Measurements from ENCODE around the gene PPP4R4. TPM values are rescaled to one million over a fixed set of nuclear protein-coding genes. Genes with fewer than 3 reads are reported as not detected.
"Not testable (repeated sequence)": the region's sequence is repeated elsewhere in the genome, so short reads cannot be mapped to it uniquely, and the experiment has no call there.

Gene PPP4R4
- polyA plus RNA-seq, 1 donor from 2014 or later: 4.8 TPM

GRCh38 chr14:94237983-94238382 is 63.9 kb downstream of the PPP4R4 start:
- Histone ChIP-seq H3K4me3 (ENCODE audit: low read length) (no peak overlapping the region), H3K27ac (ENCODE audit: low read length) (no peak overlapping the region), H4K20me1 (ENCODE audit: insufficient read depth) (no peaks in the 10 kb centered on the region), H3K79me2 (replicated peaks; ENCODE audit: insufficient read depth, low read length) (no peaks in the 10 kb centered on the region), H3F3A (ENCODE audit: insufficient read depth, low read length, poor library complexity, severe bottlenecking) (no peaks in the 10 kb centered on the region), H3K9me2 (ENCODE audit: insufficient read depth, low read length) (no peaks in the 10 kb centered on the region), H3K36me3 (ENCODE audit: insufficient read depth, low read length) (no peaks in the 10 kb centered on the region), H3K27me3 (ENCODE audit: insufficient read depth, low read depth, low read length) (no peaks in the 10 kb centered on the region), H2AFZ (ENCODE audit: low read depth, low read length) (no peak overlapping the region), H3K9ac (ENCODE audit: low read length) (no peak overlapping the region), H3K4me2 (ENCODE audit: low read length) (no peak overlapping the region), H3K9me3 (ENCODE audit: low read length) (no peaks in the 10 kb centered on the region)
- TF ChIP-seq TAF1 (IDR thresholded peaks at IDR 0.05; ENCODE audit: low read depth): no peak

DNA sequence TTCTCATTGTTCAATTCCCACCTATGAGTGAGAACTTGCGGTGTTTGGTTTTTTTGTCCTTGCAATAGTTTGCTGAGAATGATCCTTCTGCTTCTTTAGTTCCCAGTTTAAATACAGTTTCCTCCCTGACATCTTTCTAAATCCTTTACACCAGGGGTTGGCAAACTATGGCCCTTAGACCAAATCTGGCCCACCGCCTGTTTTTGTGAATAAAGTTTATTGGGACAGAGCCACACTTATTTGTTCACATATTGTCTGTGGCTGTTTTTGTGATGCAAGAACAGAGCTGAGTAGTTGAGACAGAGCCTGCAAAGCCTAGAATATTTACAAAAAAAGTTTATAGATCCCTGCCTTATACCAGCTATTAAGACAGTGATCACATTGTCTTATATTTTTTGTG is 65.3 kb downstream of the PPP4R4 start:
- Histone ChIP-seq H4K20me1 (ENCODE audit: insufficient read depth) (no peaks in the 10 kb centered on the region), H3K36me3 (ENCODE audit: insufficient read depth, low read length) (no peaks in the 10 kb centered on the region), H3K9me3 (ENCODE audit: low read length) (no peaks in the 10 kb centered on the region), H2AFZ (ENCODE audit: low read depth, low read length) (no peak overlapping the region), H3K9ac (ENCODE audit: low read length) (no peak overlapping the region), H3K27me3 (ENCODE audit: insufficient read depth, low read depth, low read length) (no peaks in the 10 kb centered on the region), H3K4me3 (ENCODE audit: low read length) (no peak overlapping the region), H3K4me2 (ENCODE audit: low read length) (no peak overlapping the region), H3K9me2 (ENCODE audit: insufficient read depth, low read length) (no peaks in the 10 kb centered on the region), H3K27ac (ENCODE audit: low read length) (no peak overlapping the region), H3F3A (ENCODE audit: insufficient read depth, low read length, poor library complexity, severe bottlenecking) (no peaks in the 10 kb centered on the region), H3K79me2 (replicated peaks; ENCODE audit: insufficient read depth, low read length) (no peaks in the 10 kb centered on the region)
- TF ChIP-seq MXI1 (conservative IDR thresholded peaks at IDR 0.05; ENCODE audit: poor library complexity, severe bottlenecking): no peak

DNA sequence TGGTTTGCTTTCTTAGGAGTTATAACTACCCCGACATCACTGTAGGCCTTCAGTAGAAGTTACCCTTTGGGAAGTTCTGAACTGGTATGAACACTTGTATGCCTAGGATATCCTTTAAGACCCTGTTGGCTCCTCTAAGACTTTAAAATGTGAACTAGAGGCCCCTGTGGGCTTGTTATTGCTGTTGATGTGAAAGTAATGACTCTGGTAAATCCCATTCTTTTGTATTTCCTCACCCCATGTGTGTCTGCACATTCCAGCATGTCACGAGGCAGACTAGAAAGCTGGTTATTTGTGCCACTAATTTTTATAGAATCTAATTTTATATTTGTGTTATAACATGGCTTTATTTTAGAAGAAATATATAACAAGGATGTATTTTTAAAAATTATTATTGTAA is 70.1 kb downstream of the PPP4R4 start:
- Histone ChIP-seq H3K4me2 (ENCODE audit: low read length) (no peak overlapping the region), H2AFZ (ENCODE audit: low read depth, low read length) (no peak overlapping the region), H4K20me1 (ENCODE audit: insufficient read depth) (no peaks in the 10 kb centered on the region), H3K9me2 (ENCODE audit: insufficient read depth, low read length) (no peaks in the 10 kb centered on the region), H3K9me3 (ENCODE audit: low read length) (no peaks in the 10 kb centered on the region), H3F3A (ENCODE audit: insufficient read depth, low read length, poor library complexity, severe bottlenecking) (no peaks in the 10 kb centered on the region), H3K27me3 (ENCODE audit: insufficient read depth, low read depth, low read length) (no peaks in the 10 kb centered on the region), H3K9ac (ENCODE audit: low read length) (no peak overlapping the region), H3K27ac (ENCODE audit: low read length) (no peak overlapping the region), H3K36me3 (ENCODE audit: insufficient read depth, low read length) (no peaks in the 10 kb centered on the region), H3K4me3 (ENCODE audit: low read length) (no peak overlapping the region), H3K79me2 (replicated peaks; ENCODE audit: insufficient read depth, low read length) (no peaks in the 10 kb centered on the region)
- TF ChIP-seq SMC3 (conservative IDR thresholded peaks at IDR 0.05; ENCODE audit: poor library complexity): no peak
- no peak for TF ChIP-seq TAF1 (IDR thresholded peaks at IDR 0.05; ENCODE audit: low read depth)
- no peak for TF ChIP-seq MXI1 (conservative IDR thresholded peaks at IDR 0.05; ENCODE audit: poor library complexity, severe bottlenecking)
- TF ChIP-seq EZH2 (IDR thresholded peaks at IDR 0.05; ENCODE audit: borderline replicate concordance, insufficient read depth, low read length, poor library complexity, severe bottlenecking): no peak
- TF ChIP-seq RAD21 (conservative IDR thresholded peaks at IDR 0.05): no peak
- TF ChIP-seq, protein P1, sequence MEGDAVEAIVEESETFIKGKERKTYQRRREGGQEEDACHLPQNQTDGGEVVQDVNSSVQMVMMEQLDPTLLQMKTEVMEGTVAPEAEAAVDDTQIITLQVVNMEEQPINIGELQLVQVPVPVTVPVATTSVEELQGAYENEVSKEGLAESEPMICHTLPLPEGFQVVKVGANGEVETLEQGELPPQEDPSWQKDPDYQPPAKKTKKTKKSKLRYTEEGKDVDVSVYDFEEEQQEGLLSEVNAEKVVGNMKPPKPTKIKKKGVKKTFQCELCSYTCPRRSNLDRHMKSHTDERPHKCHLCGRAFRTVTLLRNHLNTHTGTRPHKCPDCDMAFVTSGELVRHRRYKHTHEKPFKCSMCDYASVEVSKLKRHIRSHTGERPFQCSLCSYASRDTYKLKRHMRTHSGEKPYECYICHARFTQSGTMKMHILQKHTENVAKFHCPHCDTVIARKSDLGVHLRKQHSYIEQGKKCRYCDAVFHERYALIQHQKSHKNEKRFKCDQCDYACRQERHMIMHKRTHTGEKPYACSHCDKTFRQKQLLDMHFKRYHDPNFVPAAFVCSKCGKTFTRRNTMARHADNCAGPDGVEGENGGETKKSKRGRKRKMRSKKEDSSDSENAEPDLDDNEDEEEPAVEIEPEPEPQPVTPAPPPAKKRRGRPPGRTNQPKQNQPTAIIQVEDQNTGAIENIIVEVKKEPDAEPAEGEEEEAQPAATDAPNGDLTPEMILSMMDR (IDR thresholded peaks at IDR 0.05; ENCODE audit: poor library complexity, severe bottlenecking): no peak
- no peak for TF ChIP-seq REST (IDR thresholded peaks at IDR 0.05; ENCODE audit: borderline replicate concordance)
- TF ChIP-seq POLR2AphosphoS5 (IDR thresholded peaks at IDR 0.05): no peak
- TF ChIP-seq EP300 (conservative IDR thresholded peaks at IDR 0.05; ENCODE audit: poor library complexity, severe bottlenecking): no peak

- not testable (repeated sequence) for H3K27ac ChIP-seq (ENCODE audit: low read length); H4K20me1 ChIP-seq (ENCODE audit: insufficient read depth); H2AFZ ChIP-seq (ENCODE audit: low read depth, low read length); H3F3A ChIP-seq (ENCODE audit: insufficient read depth, low read length, poor library complexity, severe bottlenecking); H3K27me3 ChIP-seq (ENCODE audit: insufficient read depth, low read depth, low read length); H3K79me2 ChIP-seq (replicated peaks; ENCODE audit: insufficient read depth, low read length); H3K4me2 ChIP-seq (ENCODE audit: low read length); H3K9ac ChIP-seq (ENCODE audit: low read length); H3K9me3 ChIP-seq (ENCODE audit: low read length); H3K36me3 ChIP-seq (ENCODE audit: insufficient read depth, low read length); H3K4me3 ChIP-seq (ENCODE audit: low read length); H3K9me2 ChIP-seq (ENCODE audit: insufficient read depth, low read length)
Observed at GRCh38 chr14:94264195-94264594, 90.1 kb downstream of the PPP4R4 start.
